ENCODE measurements around the gene NUDT3. TPM values are rescaled to one million over a fixed set of nuclear protein-coding genes. Genes with fewer than 3 reads are reported as not detected.

The NUDT3 gene
- polyA plus RNA-seq, 1 of the 3 experiments (the other 2 are of a cell fraction): 11.9 TPM

DNA sequence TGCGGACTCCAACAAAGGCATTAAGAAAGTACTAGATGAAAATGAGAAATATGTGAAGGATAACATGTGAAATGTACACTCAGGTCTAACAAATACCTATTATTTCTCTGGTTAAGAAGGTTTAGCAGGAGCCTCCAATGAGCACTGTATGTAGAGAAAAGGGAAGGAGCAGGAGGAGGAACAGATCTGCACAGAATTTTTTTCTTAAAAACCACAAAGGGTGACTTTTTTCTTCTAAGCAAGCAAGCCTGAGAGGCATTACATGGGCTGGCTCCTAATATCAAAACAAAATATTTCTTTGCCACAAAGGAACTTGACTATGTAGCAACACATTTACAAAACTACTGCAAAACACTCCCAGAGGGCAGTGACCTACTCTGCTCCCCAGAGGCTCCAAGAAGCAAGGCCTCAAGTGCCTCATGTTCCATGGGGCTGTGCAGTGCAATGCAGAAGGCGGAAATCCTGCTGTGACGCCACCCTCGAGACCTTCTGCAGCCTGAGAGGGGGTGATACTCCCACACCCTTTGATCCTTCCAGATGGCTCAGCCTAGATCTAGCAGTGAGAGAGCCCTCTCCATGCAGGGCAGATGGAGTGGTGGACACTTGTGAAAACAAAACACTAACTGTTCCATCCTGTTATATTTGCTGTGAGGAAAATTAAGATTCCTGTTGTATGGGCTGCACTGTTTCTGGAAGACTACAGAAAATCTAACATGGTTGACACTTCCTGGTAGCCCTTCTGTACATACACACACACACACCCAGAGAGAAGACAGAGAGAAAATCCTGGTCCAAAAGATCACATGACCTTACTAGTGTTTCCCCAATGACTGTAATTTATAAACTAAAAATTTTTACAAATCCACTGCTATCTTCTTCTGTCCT lies 107.7 kb downstream of the NUDT3 start:
- TF ChIP-seq, protein P1, sequence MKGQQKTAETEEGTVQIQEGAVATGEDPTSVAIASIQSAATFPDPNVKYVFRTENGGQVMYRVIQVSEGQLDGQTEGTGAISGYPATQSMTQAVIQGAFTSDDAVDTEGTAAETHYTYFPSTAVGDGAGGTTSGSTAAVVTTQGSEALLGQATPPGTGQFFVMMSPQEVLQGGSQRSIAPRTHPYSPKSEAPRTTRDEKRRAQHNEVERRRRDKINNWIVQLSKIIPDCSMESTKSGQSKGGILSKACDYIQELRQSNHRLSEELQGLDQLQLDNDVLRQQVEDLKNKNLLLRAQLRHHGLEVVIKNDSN (IDR thresholded peaks at IDR 0.05; ENCODE audit: borderline replicate concordance, low read depth): no peak
- TF ChIP-seq, protein P2, sequence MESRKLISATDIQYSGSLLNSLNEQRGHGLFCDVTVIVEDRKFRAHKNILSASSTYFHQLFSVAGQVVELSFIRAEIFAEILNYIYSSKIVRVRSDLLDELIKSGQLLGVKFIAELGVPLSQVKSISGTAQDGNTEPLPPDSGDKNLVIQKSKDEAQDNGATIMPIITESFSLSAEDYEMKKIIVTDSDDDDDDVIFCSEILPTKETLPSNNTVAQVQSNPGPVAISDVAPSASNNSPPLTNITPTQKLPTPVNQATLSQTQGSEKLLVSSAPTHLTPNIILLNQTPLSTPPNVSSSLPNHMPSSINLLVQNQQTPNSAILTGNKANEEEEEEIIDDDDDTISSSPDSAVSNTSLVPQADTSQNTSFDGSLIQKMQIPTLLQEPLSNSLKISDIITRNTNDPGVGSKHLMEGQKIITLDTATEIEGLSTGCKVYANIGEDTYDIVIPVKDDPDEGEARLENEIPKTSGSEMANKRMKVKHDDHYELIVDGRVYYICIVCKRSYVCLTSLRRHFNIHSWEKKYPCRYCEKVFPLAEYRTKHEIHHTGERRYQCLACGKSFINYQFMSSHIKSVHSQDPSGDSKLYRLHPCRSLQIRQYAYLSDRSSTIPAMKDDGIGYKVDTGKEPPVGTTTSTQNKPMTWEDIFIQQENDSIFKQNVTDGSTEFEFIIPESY (IDR thresholded peaks at IDR 0.05; ENCODE audit: borderline replicate concordance, low read depth): no peak
- TF ChIP-seq YY1 (IDR thresholded peaks at IDR 0.05; ENCODE audit: low read depth) (no peak), GABPA (IDR thresholded peaks at IDR 0.05; ENCODE audit: low read depth) (no peak), NFIC (IDR thresholded peaks at IDR 0.05; ENCODE audit: borderline replicate concordance) (no peak), TAF1 (IDR thresholded peaks at IDR 0.05; ENCODE audit: borderline replicate concordance, low read depth, low read length) (no peak), POLR2AphosphoS5 (IDR thresholded peaks at IDR 0.05; ENCODE audit: low read depth, low read length) (no peak), EP300 (IDR thresholded peaks at IDR 0.05; ENCODE audit: borderline replicate concordance in 1 of 2, low read depth in 1 of 2, low read length in 1 of 2) (no peak), JUND (IDR thresholded peaks at IDR 0.05) (no peak), ELF1 (IDR thresholded peaks at IDR 0.05) (no peak), NRF1 (IDR thresholded peaks at IDR 0.05; ENCODE audit: low read depth, low read length) (no peak), EZH2phosphoT487 (IDR thresholded peaks at IDR 0.05; ENCODE audit: borderline replicate concordance, low read depth) (no peak)
- TF ChIP-seq, protein P3, sequence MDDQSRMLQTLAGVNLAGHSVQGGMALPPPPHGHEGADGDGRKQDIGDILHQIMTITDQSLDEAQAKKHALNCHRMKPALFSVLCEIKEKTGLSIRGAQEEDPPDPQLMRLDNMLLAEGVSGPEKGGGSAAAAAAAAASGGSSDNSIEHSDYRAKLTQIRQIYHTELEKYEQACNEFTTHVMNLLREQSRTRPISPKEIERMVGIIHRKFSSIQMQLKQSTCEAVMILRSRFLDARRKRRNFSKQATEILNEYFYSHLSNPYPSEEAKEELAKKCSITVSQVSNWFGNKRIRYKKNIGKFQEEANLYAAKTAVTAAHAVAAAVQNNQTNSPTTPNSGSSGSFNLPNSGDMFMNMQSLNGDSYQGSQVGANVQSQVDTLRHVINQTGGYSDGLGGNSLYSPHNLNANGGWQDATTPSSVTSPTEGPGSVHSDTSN (IDR thresholded peaks at IDR 0.05): no peak
- TF ChIP-seq, protein P4, sequence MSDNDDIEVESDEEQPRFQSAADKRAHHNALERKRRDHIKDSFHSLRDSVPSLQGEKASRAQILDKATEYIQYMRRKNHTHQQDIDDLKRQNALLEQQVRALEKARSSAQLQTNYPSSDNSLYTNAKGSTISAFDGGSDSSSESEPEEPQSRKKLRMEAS (IDR thresholded peaks at IDR 0.05; ENCODE audit: low read depth): no peak
- TF ChIP-seq, protein P5, sequence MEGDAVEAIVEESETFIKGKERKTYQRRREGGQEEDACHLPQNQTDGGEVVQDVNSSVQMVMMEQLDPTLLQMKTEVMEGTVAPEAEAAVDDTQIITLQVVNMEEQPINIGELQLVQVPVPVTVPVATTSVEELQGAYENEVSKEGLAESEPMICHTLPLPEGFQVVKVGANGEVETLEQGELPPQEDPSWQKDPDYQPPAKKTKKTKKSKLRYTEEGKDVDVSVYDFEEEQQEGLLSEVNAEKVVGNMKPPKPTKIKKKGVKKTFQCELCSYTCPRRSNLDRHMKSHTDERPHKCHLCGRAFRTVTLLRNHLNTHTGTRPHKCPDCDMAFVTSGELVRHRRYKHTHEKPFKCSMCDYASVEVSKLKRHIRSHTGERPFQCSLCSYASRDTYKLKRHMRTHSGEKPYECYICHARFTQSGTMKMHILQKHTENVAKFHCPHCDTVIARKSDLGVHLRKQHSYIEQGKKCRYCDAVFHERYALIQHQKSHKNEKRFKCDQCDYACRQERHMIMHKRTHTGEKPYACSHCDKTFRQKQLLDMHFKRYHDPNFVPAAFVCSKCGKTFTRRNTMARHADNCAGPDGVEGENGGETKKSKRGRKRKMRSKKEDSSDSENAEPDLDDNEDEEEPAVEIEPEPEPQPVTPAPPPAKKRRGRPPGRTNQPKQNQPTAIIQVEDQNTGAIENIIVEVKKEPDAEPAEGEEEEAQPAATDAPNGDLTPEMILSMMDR (IDR thresholded peaks at IDR 0.05): no peak
- WGBS (ENCODE audit: low lambda C conversion rate): 97% methylated on average over 3 of the region's 4 CpGs
- ChIA-PET POLR2A (no interaction called here), CTCF (no interaction called here)
- no peak overlapping the region for H3K9ac ChIP-seq
- H3F3A ChIP-seq (replicated peaks; ENCODE audit: insufficient read depth): no peaks in the 10 kb centered on the region
- no peaks in the 10 kb centered on the region for H3K79me2 ChIP-seq (ENCODE audit: insufficient read depth)
- H3K27ac ChIP-seq (ENCODE audit: low read depth in 2 of 2, low read length in 1 of 2): no peak overlapping the region
- no peak overlapping the region for H2AFZ ChIP-seq (ENCODE audit: low read depth)
- H3K27me3 ChIP-seq (ENCODE audit: insufficient read depth): no peaks in the 10 kb centered on the region
- H3K4me3 ChIP-seq (ENCODE audit: low read depth in 2 of 2, low read length in 1 of 2): no peak overlapping the region
- no peaks in the 10 kb centered on the region for H3K9me2 ChIP-seq
- peaks cover 13 to 40% of the 10 kb centered on the region in 2 experiments for H3K36me3 ChIP-seq (replicated peaks in 1 of 2; ENCODE audit: control insufficient read depth in 1 of 2, insufficient read depth in 2 of 2, low read length in 1 of 2)
- H3K4me2 ChIP-seq: no peak overlapping the region
- H3K4me1 ChIP-seq (ENCODE audit: control insufficient read depth in 1 of 2, insufficient read depth in 2 of 2, low read depth in 1 of 2, low read length in 1 of 2): no peaks in the 10 kb centered on the region; a peak in 1 of 4 replicates
- no peak for DNase-seq
- no peaks in the 10 kb centered on the region for H3K9me3 ChIP-seq
- no peaks in the 10 kb centered on the region for H4K20me1 ChIP-seq (ENCODE audit: insufficient read depth)
